ENCODE measurements around the gene CBARP.

DNA sequence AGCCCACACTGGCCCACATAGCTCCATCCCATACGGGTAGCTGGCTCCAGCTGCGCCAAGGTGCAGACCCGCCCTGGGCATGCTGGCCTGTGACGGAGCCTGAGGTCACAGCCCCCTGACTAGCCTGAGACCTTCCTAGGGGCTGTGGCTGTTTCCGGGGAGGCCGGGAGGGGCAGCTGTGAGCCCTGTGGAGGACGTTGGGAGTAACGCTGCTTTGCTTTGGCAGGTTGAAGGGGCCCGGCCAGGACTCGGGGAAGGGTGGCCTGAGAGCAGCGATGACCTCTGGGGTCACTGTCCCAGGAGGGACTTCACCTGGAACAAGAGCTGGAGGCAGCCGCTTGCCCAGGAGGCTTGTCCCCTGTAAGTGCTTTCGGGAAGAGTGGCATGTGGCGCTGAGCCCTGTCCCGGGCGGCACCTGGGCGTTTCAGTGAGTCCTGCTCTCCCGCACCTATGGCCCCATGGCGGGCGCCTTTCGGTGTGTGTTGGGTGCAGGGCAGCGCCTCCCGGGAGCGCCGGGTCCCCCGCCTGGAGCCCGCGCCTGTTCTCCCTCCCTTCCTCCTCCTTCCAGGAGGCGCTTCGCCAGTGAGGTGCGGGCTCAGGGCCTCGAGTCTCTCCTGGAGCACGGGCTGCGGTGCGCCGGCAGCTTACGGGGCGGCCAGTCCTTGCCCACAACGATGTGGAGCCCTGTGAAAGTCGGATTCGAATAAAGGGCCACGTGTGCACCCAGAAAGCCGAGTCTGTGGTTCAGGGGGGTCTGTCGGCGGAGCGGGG lies 36.5 kb upstream of the CBARP start:
- TF ChIP-seq, protein P1, sequence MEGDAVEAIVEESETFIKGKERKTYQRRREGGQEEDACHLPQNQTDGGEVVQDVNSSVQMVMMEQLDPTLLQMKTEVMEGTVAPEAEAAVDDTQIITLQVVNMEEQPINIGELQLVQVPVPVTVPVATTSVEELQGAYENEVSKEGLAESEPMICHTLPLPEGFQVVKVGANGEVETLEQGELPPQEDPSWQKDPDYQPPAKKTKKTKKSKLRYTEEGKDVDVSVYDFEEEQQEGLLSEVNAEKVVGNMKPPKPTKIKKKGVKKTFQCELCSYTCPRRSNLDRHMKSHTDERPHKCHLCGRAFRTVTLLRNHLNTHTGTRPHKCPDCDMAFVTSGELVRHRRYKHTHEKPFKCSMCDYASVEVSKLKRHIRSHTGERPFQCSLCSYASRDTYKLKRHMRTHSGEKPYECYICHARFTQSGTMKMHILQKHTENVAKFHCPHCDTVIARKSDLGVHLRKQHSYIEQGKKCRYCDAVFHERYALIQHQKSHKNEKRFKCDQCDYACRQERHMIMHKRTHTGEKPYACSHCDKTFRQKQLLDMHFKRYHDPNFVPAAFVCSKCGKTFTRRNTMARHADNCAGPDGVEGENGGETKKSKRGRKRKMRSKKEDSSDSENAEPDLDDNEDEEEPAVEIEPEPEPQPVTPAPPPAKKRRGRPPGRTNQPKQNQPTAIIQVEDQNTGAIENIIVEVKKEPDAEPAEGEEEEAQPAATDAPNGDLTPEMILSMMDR (IDR thresholded peaks at IDR 0.05; ENCODE audit: low read depth, low read length) = no peak
- no peak for TF ChIP-seq EZH2phosphoT487 (IDR thresholded peaks at IDR 0.05; ENCODE audit: low read depth)
